Stimulated activated CD4-positive, alpha-beta T cell treated with anti-CD3 and anti-CD28 coated beads, Interleukin-15, amount 100 ng/mL, for 1 hour (primary cell): ENCODE measurements around the gene ZNHIT2.

ENCODE experiments used
- DNase-seq, 2 donors: peaks; one replicate each; pipeline ENCODE4 v3.0.0-alpha.2; 2020; ENCODE audit warnings: low read depth in 1 of 2, low spot score in 1 of 2

ZNHIT2 gene

GRCh38 chr11:65134240-65134951 is 16.9 kb upstream of the ZNHIT2 start, which contains the start of gene SYVN1:
SYVN1 (minus strand) TSS chr11:65134519; CDS start chr11:65133601, 918 bp downstream.
- DNase-seq = peak; percentile 84 to 86

DNA sequence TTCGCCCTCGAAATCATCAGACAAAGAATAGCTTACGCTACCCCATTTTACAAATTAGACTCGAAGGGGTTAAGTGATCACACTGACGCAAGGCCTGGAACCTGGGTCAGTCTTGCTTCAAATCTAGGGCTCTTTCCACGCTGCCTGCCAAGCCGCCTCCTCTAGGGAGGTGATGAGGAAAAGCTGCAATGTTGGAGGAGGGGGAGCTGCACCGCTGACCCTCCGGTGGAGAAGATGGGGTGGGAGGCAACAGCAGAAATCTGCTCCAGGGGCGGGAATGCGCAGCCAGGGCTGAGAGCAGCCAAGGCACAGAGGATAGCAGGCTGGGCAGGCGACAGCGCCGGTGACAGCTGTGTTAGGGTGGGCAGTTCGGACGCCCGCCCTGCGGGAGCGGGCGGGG is 16.2 kb upstream of the ZNHIT2 start:
- no peak for DNase-seq

- no peak for DNase-seq
Measured at GRCh38 chr11:65132988-65133700, 15.6 kb upstream of the ZNHIT2 start.

- no peak for DNase-seq
Measured at GRCh38 chr11:65132238-65132987, 14.9 kb upstream of the ZNHIT2 start.

DNA sequence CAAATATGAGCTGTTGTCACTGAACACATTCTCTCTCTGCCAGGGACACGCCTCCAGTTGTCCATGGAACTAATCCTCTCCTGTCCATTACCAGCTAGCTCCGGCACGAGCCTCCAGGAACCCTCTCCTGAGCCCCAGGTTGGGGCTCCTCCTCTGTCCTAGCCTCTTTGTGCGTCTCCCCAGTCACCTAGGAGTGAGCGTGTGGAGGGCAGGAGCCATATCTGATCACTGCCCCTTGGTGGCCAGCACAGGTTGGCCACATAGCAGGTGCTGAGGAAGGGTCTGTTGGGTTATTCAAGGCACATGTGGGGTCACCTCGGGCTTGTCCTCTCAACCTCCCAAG is 14.4 kb upstream of the ZNHIT2 start:
- no peak for DNase-seq

DNA sequence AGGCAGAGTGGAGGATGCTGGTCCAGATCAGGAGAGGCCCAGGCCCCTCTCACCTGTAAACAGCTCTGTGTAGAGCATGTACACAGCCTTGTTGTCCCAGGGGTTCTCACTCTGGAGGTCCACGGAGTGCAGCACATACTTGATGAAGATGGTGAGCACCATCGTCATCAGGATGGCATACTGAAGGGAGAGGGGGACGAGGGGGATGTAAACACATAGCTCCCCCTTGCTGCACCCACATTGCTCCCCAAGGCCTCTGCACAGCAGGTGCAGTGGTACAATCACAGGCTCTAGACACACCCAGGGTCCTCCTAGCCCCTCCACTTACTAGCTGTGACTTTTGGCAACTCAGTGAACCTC is 13.9 kb upstream of the ZNHIT2 start:
- no peak for DNase-seq

DNA sequence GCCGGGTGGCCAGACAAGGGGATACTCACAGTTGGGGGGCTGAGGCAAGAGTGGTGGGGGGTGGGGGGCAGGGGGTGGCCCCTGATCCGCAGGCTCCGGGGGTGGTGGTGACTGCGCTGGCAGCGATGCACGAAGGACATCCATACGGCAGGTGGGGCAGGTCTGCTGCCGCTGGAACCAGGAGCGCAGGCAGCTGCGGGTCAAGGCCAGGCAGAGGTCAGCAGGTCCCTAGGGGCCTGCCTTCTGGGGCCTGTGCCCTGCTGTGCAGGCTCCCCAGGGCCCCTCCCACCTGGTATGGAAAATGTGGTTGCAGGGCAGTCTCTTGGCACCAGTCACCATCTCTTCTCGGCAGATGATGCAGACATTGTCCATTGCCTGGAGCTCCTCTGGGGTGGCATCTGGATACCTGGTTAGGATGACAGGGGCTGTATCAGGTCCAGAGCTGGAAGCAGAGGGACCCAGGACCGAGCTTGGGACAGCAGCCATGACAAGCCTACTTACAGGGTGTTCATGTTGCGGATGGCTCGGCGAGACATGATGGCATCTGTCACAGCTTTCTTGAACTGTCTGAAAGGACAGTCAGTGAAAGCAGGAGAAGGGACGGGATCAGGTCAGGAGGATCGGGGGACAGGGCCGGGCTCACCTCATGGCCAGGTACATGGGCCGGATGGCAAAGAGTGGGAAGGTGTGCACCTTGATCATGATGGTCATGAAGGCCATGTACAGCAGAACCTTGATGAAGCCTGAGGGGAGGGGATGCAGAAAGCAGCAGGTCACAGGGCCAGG is 13.3 kb upstream of the ZNHIT2 start:
- no peak for DNase-seq

DNA sequence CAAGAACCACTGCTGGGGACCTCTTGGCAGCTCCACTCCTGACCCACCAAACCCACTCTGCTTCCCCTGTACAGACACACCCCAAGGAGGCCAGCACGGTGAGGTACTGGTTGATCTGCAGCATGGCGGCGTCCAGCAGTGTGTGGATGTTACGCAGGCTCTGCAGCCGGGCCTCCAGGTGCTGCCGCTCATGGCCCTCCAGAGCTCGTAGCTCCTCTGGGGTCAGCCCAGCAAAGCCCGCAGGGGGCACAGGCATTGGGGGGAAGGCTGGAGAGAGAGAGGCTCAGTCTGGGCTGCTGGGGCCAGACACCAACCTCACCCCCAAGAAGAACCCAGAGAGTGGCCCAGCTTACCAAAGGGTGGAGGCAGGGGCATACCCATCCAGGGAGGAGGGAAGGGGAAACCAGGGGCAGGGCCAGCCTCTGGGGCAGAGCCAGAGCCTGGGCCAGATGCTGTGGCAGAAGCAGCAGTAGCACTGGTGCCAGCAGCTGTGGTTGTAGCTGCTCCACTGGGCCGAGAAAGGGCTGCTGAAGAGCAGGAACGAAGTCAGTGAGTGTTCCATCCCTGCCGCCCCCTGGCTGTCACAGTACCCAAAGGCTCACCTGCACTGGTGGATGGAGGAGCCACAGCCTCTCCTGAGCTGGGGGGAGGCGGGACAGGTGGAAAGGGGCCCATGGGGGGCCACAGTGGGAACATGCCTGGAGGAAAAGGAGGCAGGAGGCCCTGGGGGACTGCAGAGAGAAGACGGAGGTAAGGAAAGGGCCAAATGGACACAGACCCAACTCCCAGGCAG is 12.3 kb upstream of the ZNHIT2 start:
- no peak for DNase-seq

DNA sequence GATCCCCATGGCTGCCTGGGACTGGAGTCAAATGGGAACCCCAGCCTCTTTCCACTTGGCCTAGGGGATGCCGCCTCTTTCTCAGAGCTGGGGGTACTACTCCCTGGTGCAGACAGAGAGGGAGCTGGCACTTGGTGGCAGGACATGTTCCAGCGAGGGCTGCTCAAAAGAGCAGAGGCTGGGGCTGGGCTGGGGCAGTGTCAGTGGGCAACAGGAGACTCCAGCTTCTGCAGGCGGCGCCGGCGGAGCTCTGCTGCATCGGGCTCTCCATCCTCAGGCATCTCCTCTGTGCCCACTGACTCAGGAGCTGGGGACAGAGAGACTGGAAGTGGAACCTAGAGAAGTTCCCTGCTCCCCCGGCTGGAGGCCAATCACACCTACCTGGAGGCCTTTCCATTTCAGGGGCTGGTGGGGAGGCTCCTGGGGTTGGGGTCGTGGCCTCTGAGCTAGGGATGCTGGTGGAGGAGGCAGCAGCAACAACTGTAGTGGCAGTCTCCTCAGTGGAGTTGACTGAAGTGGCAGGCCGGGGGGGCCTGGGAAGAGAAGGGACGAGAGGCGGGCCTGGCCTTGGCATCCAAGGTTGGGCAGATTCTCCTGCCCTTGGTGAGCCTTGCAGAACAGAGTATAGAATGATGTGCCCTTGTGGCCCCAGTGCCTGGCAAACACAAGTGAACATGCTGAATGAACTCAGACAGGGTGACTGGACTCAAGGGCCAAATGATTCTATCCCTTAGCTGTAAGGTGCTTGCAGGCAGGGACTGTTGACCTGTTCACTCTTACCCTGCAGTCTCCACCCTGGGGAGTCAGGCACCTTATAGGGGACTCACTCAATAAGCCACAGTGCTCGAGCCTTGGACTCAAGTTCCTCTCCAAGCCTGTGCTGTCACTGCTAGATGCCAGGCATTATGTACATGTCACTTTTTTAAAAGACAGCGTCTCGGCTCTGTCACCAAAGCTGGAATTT is 11.0 kb upstream of the ZNHIT2 start:
- DNase-seq = no peak

DNA sequence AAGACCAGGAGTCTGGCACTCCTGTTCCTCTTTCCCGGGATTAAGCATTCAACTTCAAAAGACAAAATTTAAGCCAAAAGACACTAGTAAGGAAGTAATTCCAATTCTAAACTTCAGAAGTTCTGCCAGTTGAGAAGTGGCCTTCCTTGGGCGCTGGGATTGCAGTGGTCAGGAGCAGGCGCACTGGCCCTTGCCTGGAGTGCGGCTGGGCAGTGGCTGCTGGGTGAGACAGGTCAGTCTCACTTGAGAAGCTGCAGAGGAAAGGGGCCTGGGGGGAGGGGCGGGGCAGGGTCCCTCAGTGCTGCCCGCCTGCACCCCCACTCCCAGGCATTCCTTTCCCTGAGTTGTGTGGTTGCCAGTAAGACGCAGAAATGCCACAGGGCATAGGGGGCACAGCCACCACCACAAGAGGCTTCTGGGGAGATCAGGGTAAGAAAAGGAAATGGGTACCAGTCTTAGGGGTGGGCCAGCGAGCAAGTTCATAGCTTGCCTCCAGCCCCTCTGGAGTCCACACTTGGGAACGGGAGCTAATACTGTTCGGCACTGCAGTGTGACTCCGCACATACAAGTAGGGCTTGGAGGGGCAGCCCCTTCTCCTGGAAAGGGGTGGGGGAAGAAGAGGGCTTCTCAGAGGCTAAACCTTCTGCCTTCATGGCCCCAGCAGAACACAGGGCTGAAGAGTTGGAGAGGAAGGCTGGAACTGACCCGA is 10.1 kb upstream of the ZNHIT2 start:
- DNase-seq = no peak

- DNase-seq = no peak
Measured at GRCh38 chr11:65126624-65127274, 9.2 kb upstream of the ZNHIT2 start.

- DNase-seq = no peak
Measured at GRCh38 chr11:65125197-65126056, 7.9 kb upstream of the ZNHIT2 start.

DNA sequence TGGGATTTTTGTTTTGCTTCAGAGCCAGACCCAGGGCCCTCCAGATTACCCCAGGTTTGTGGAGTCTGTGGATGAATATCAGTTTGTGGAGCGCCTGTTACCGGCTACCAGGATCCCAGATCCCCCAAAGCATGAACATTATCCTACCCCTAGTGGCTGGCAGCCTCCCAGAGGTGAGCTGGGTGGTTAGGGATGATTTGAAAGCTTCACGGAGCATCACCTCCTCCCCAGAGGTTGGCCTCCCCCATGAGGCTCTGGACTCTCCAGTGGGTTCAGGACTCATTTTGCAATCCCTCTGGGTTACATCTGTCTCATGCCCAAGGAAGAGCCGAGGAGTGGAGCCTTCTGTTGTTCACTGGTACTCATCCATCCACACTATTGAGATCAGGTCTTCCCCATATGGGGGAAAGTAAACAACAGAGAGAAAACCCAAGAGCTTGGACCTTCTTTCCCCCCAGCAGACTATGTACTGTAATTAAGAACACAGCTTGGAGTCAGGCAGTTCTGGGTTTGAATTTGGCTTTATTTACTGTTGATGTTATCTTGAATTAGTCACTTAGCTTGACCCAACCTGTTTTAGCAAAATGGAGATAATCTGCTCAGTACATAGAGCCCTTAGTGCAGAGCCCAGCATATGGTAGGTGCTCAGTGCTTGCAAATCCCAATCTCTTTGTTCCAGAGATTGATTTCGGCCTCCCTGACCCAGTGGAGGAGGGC is 7.1 kb upstream of the ZNHIT2 start:
- DNase-seq = no peak

- peak; percentile 96 to 97 for DNase-seq
Measured at GRCh38 chr11:65121865-65122696, 4.6 kb upstream of the ZNHIT2 start, which contains the start of the genes FAU and MRPL49. FAU (minus strand) TSS chr11:65122134; CDS start chr11:65121813, 321 bp downstream. MRPL49 (plus strand) TSS chr11:65122321; CDS start chr11:65122347, 26 bp downstream.

GRCh38 chr11:65121447-65121864 is 4.0 kb upstream of the ZNHIT2 start:
- no peak for DNase-seq

DNA sequence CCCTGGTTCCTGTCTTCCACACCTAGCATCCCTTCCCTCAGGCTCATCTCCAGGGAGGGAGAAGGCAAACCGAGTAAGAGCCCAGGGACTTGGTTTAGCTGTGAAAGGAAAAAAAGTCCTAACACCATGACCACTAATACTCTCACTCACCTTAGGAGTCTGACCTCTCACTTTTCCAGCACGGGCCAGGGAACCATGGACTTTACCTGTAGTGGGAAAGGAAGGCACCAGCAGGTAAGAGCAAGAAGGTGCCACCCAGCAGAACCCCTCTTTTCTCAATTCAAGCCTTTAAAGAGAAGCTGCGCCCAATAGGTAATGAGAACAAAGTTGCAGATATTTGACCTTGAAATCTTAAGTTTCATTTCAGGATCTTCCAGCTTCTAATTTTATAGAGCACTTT is 3.3 kb upstream of the ZNHIT2 start:
- no peak for DNase-seq
